IMR-90 (cell line): ENCODE results near the gene DCAF6. TPM values are rescaled to one million over a fixed set of nuclear protein-coding genes. Genes with fewer than 3 reads are reported as not detected.

Source experiments
- ATAC-seq: fragments of 200-7000 bp; cut with Tn5 transposase; 2 replicates; pipeline ENCODE4 v1.9.1; 2020; ENCODE audit warnings: low read depth, mild to moderate bottlenecking, moderate library complexity
- BruUV-seq: library from RNA; stranded (reverse); fragments of 400-500 nt; replicated peaks from 2 replicates; lab custom pipeline; 2021; lab: Mats Ljungman, UMichigan
- CTCF ChIA-PET: fragments of 300-600 bp; formaldehyde crosslinking; extraction: SDS; loops from one replicate; lab custom pipeline; 2021; ENCODE audit warnings: antibody characterized with exemption; lab: Yijun Ruan, JAX
- POLR2A ChIA-PET: fragments of 300-600 bp; sonication (Branson Sonifier 250); formaldehyde crosslinking; loops from one replicate; lab custom pipeline; 2022; ENCODE audit warnings: antibody characterized with exemption; ENCODE audit not compliant: unreplicated experiment; lab: Charles Lee
- DNase-seq: peaks from one replicate; pipeline ENCODE4 v3.0.0; 2013
- H2AFZ ChIP-seq: replicated peaks from 2 replicates; pipeline ENCODE3; 2013; ENCODE audit warnings: low read length, mild to moderate bottlenecking; ENCODE audit not compliant: poor library complexity
- H2AK5ac ChIP-seq: 2 replicates; pipeline ENCODE4 v1.6.1; 2013; ENCODE audit warnings: low read depth, low read length, inconsistent platforms
- H2AK9ac ChIP-seq: replicated peaks from 2 replicates; pipeline ENCODE3; 2013; ENCODE audit warnings: mild to moderate bottlenecking, low read depth, low read length, moderate library complexity; ENCODE audit not compliant: poor library complexity
- H2BK120ac ChIP-seq: 2 replicates; pipeline ENCODE4 v1.6.1; 2013; ENCODE audit warnings: low read depth, low read length, inconsistent platforms
- H2BK15ac ChIP-seq: 3 replicates; pipeline ENCODE4 v1.6.1; 2013; ENCODE audit warnings: low read depth, low read length, inconsistent platforms
- H2BK20ac ChIP-seq: 2 replicates; pipeline ENCODE4 v1.6.1; 2013; ENCODE audit warnings: low read depth, mild to moderate bottlenecking, inconsistent platforms, low read length, moderate library complexity
- H2BK5ac ChIP-seq: 2 replicates; pipeline ENCODE4 v1.6.1; 2013; ENCODE audit warnings: mild to moderate bottlenecking, low read depth, low read length, inconsistent platforms; ENCODE audit not compliant: poor library complexity, severe bottlenecking
- H3K14ac ChIP-seq: replicated peaks from 2 replicates; pipeline ENCODE4 v1.6.1; 2013; ENCODE audit warnings: low read depth, low read length, inconsistent platforms
- H3K18ac ChIP-seq: 2 replicates; pipeline ENCODE4 v1.6.1; 2013; ENCODE audit warnings: low read depth, low read length, control low read depth
- H3K23ac ChIP-seq: 2 replicates; pipeline ENCODE4 v1.6.1; 2013; ENCODE audit warnings: low read depth, low read length, inconsistent platforms
- H3K27ac ChIP-seq: 2 replicates; pipeline ENCODE4 v1.5.1; 2013; ENCODE audit warnings: mild to moderate bottlenecking, control low read depth, low read length; ENCODE audit not compliant: insufficient read depth
- H3K27me3 ChIP-seq: 2 replicates; pipeline ENCODE4 v1.6.1; 2013; ENCODE audit warnings: low read length; ENCODE audit not compliant: control insufficient read depth, insufficient read depth
- H3K36me3 ChIP-seq: 2 replicates; pipeline ENCODE4 v1.6.1; 2013; ENCODE audit warnings: low read length, mixed read lengths; ENCODE audit not compliant: control insufficient read depth, insufficient read depth
- H3K4ac ChIP-seq: 2 replicates; pipeline ENCODE4 v1.6.1; 2013; ENCODE audit warnings: low read depth, low read length, inconsistent platforms
- H3K4me1 ChIP-seq: 2 replicates; pipeline ENCODE4 v1.6.1; 2013; ENCODE audit warnings: low read length, mixed read lengths; ENCODE audit not compliant: control insufficient read depth, insufficient read depth
- H3K4me2 ChIP-seq: 2 replicates; pipeline ENCODE4 v1.6.1; 2013; ENCODE audit warnings: low read depth, mild to moderate bottlenecking, control low read depth, low read length, moderate library complexity
- H3K4me3 ChIP-seq: 2 replicates; pipeline ENCODE4 v1.5.1; 2013; ENCODE audit warnings: low read depth, mild to moderate bottlenecking, control low read depth, low read length, moderate library complexity; ENCODE audit not compliant: insufficient read depth
- H3K56ac ChIP-seq: 2 replicates; pipeline ENCODE4 v1.6.1; 2013; ENCODE audit warnings: low read length, inconsistent platforms; ENCODE audit not compliant: insufficient read depth; ENCODE audit errors: extremely low read depth
- H3K79me1 ChIP-seq, 2 experiments: 2 replicates each; pipeline ENCODE4 v1.6.1; 2013; ENCODE audit warnings: low read length in 2 of 2, inconsistent platforms in 1 of 2, low read depth in 1 of 2
- H3K9ac ChIP-seq: 2 replicates; pipeline ENCODE4 v1.6.1; 2013; ENCODE audit warnings: low read depth, low read length, control low read depth
- H3K9me1 ChIP-seq: 2 replicates; pipeline ENCODE4 v1.6.1; 2013; ENCODE audit warnings: low read length, inconsistent platforms; ENCODE audit not compliant: insufficient read depth
- H3K9me3 ChIP-seq: 2 replicates; pipeline ENCODE4 v1.6.1; 2013; ENCODE audit warnings: low read length; ENCODE audit not compliant: control insufficient read depth, insufficient read depth
- H4K20me1 ChIP-seq: 2 replicates; pipeline ENCODE4 v1.6.1; 2013; ENCODE audit warnings: low read length, inconsistent platforms; ENCODE audit not compliant: insufficient read depth
- H4K5ac ChIP-seq: 2 replicates; pipeline ENCODE4 v1.6.1; 2013; ENCODE audit warnings: mild to moderate bottlenecking, low read depth, low read length, control low read depth
- H4K8ac ChIP-seq, 2 experiments: 2 replicates each; pipeline ENCODE4 v1.6.1; 2013; ENCODE audit warnings: low read depth in 2 of 2, low read length in 2 of 2, control low read depth in 1 of 2, inconsistent platforms in 1 of 2
- H4K91ac ChIP-seq: 2 replicates; pipeline ENCODE4 v1.6.1; 2013; ENCODE audit warnings: low read depth, low read length, inconsistent platforms; ENCODE audit not compliant: insufficient read depth
- CEBPB ChIP-seq: IDR thresholded peaks from 2 replicates; pipeline ENCODE4 v1.6.1; 2012; ENCODE audit warnings: low read depth, low read length, improper control_type of control experiment
- FOS ChIP-seq: fragments of 150-350 bp; IDR thresholded peaks from 2 replicates; pipeline ENCODE4 v1.6.1; 2016; ENCODE audit warnings: low read depth, low read length
- MAZ ChIP-seq: IDR thresholded peaks from 2 replicates; pipeline ENCODE4 v1.6.1; 2012; ENCODE audit warnings: low read depth, mild to moderate bottlenecking, low read length, improper control_type of control experiment, moderate library complexity, borderline replicate concordance
- POLR2A ChIP-seq: IDR thresholded peaks from 2 replicates; pipeline ENCODE4 v1.6.1; 2012; ENCODE audit warnings: mild to moderate bottlenecking, low read depth, low read length
- RAD21 ChIP-seq: IDR thresholded peaks from 2 replicates; pipeline ENCODE4 v1.6.1; 2012; ENCODE audit warnings: low read length, improper control_type of control experiment
- SMC3 ChIP-seq: fragments of 150-350 bp; IDR thresholded peaks from 2 replicates; pipeline ENCODE4 v1.6.1; 2016; ENCODE audit warnings: low read depth, mild to moderate bottlenecking, antibody characterized with exemption, low read length, moderate library complexity
- USF2 ChIP-seq: fragments of 150-350 bp; IDR thresholded peaks from 2 replicates; pipeline ENCODE4 v1.6.1; 2017; ENCODE audit warnings: mild to moderate bottlenecking, antibody characterized with exemption, low read length, low read depth
- WGBS, 2 experiments: methylation state at CpG; one replicate each; pipeline versions ENCODE4 v1.1.5 to v1.1.7; 2013; ENCODE audit warnings: missing lambda C conversion rate in 2 of 2; ENCODE audit not compliant: insufficient read length in 1 of 2; ENCODE audit errors: extremely low coverage in 2 of 2; 5-methylcytosine and 5-hydroxymethylcytosine counted together
- dilution Hi-C: fragments of 300-500 bp; cut with HindIII; formaldehyde crosslinking; loops from one replicate; pipeline ENCODE4 v1.14.3; 2018; ENCODE audit warnings: low sequenced_read_pairs; ENCODE audit not compliant: unreplicated experiment
- in situ Hi-C: fragments of 300-500 bp; cut with MboI; formaldehyde crosslinking; loops from 3 replicates; pipeline ENCODE4 v1.14.3; 2019; ENCODE audit warnings: low sequenced_read_pairs, inconsistent platforms, mixed read lengths
- intact Hi-C: fragments of 100-400 bp; cut with micrococcal nuclease; formaldehyde crosslinking; loops from 2 replicates; pipeline ENCODE4 v1.10.0; 2022
- polyA plus RNA-seq, 3 experiments: library from polyadenylated mRNA; depleted of rRNA; stranded (reverse); fragments of >200 nt; gene quantifications; 2 replicates each; pipeline ENCODE4 v1.2.3, GENCODE V29; 2012; ENCODE audit warnings: low replicate concordance in 1 of 3
- total RNA-seq: library from RNA; depleted of rRNA; stranded (reverse); fragments of >200 nt; gene quantifications from 2 replicates; pipeline ENCODE4 v1.2.3, GENCODE V29; 2012

The DCAF6 gene
- total and polyA plus RNA-seq, 2 of the 4 experiments (the other 2 are of a cell fraction) = 60.4 to 88.7 TPM

DNA sequence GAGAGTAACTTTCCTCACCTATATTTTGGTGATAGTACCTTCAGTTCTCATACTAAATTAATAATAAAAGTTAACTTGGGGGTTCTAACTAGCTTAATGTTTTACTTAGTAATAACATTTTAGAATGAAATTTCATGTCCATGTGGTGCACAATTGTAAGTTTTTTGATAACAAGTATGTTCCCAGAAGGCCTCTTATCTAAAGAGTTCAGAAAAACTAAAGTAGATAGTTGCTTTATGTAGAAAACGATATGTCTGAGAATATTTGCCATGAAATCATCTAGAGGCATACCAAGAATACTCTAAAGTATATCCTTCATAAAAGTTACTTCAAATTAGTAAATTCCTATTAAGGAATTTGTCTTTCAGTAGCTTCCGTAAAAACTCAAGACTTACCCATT lies 12.4 kb upstream of the DCAF6 start:
- Histone ChIP-seq H3K9me3 (no peaks in the 10 kb centered on the region), H3K9ac (no peak overlapping the region), H3K4me2 (no peak overlapping the region), H2BK20ac (no peak overlapping the region), H4K20me1 (no peaks in the 10 kb centered on the region), H3K4me3 (no peak overlapping the region), H2BK120ac (no peak overlapping the region), H4K8ac (no peak overlapping the region), H3K23ac (no peak overlapping the region), H2AK9ac (no peak overlapping the region), H3K4ac (no peak overlapping the region), H4K5ac (no peak overlapping the region), H2BK5ac (no peak overlapping the region), H3K14ac (no peak overlapping the region), H2BK15ac (no peak overlapping the region), H3K27ac (no peak overlapping the region), H3K9me1 (no peaks in the 10 kb centered on the region), H3K27me3 (no peaks in the 10 kb centered on the region), H2AK5ac (no peak overlapping the region), H3K79me1 (peaks cover 6 to 28% of the 10 kb centered on the region in 2 experiments), H3K56ac (no peak overlapping the region), H3K36me3 (no peaks in the 10 kb centered on the region), H2AFZ (no peak overlapping the region), H3K18ac (no peak overlapping the region), H3K4me1 (peaks cover 2% of the 10 kb centered on the region), H4K91ac (no peak overlapping the region)
- POLR2A ChIA-PET = interaction anchor here (0.6 kb wide), 1 partner anchor 9 kb away, joined by 3 read pairs; no protein-coding TSS in a partner anchor
- WGBS, 2 experiments = no CpG with 5 or more reads among the region's 2 CpGs
- BruUV-seq = no TSS peak
- dilution Hi-C loops = no loop called here
- no peak for TF ChIP-seq MAZ
- no peak for TF ChIP-seq FOS
- no peak for TF ChIP-seq CEBPB
- TF ChIP-seq USF2 = no peak
- no peak for TF ChIP-seq SMC3
- TF ChIP-seq POLR2A = no peak
- TF ChIP-seq RAD21 = no peak
- CTCF ChIA-PET = interaction anchor here (0.6 kb wide), 1 partner anchor 57 kb away, joined by 3 read pairs; no protein-coding TSS in a partner anchor
- ATAC-seq (no peak), DNase-seq (no peak)
- in situ Hi-C loops = no loop called here
- intact Hi-C loops = no loop called here
